Mesendoderm (in vitro differentiated cells): ENCODE results near the gene MEFV.
A peak's percentile ranks its signal among the peaks of the same experiment; 100 is the strongest.

Experiments
- DNase-seq: peaks from one replicate; pipeline ENCODE4 v3.0.0; 2013
- H2AK5ac ChIP-seq: 2 replicates; pipeline ENCODE4 v1.6.1; 2013; ENCODE audit warnings: low read length, inconsistent platforms
- H2BK120ac ChIP-seq: 2 replicates; pipeline ENCODE4 v1.6.1; 2013; ENCODE audit warnings: low read depth, mild to moderate bottlenecking, low read length, moderate library complexity, mixed read lengths
- H2BK15ac ChIP-seq: replicated peaks from 2 replicates; pipeline ENCODE4 v1.6.1; 2013; ENCODE audit warnings: low read depth, mild to moderate bottlenecking, moderate library complexity
- H2BK5ac ChIP-seq: 2 replicates; pipeline ENCODE4 v1.6.1; 2013; ENCODE audit warnings: low read length, inconsistent platforms
- H3K18ac ChIP-seq: 2 replicates; pipeline ENCODE4 v1.6.1; 2013; ENCODE audit warnings: mild to moderate bottlenecking, low read length, mixed read lengths
- H3K23ac ChIP-seq: one replicate; pipeline ENCODE4 v1.6.1; 2013; ENCODE audit warnings: low read length
- H3K27ac ChIP-seq: 2 replicates; pipeline ENCODE4 v1.5.1; 2013; ENCODE audit warnings: low read depth, mild to moderate bottlenecking, inconsistent platforms, low read length, moderate library complexity
- H3K27me3 ChIP-seq: 2 replicates; pipeline ENCODE4 v1.6.1; 2013; ENCODE audit warnings: low read length, control low read depth, mild to moderate bottlenecking, inconsistent platforms; ENCODE audit not compliant: insufficient read depth, poor library complexity
- H3K36me3 ChIP-seq: 2 replicates; pipeline ENCODE4 v1.6.1; 2013; ENCODE audit warnings: low read length, inconsistent platforms; ENCODE audit not compliant: control insufficient read depth, insufficient read depth
- H3K4ac ChIP-seq: one replicate; pipeline ENCODE4 v1.6.1; 2013; ENCODE audit warnings: low read depth, mild to moderate bottlenecking, low read length, moderate library complexity
- H3K4me1 ChIP-seq: 2 replicates; pipeline ENCODE4 v1.6.1; 2013; ENCODE audit warnings: low read depth, low read length, inconsistent platforms; ENCODE audit not compliant: control insufficient read depth
- H3K4me2 ChIP-seq: 2 replicates; pipeline ENCODE4 v1.6.1; 2013; ENCODE audit warnings: low read length
- H3K4me3 ChIP-seq: 2 replicates; pipeline ENCODE4 v1.5.1; 2013; ENCODE audit warnings: mild to moderate bottlenecking, low read length
- H3K56ac ChIP-seq: one replicate; pipeline ENCODE4 v1.6.1; 2013; ENCODE audit warnings: low read length
- H3K79me1 ChIP-seq: 2 replicates; pipeline ENCODE4 v1.6.1; 2013; ENCODE audit warnings: low read length, inconsistent platforms
- H3K79me2 ChIP-seq: 2 replicates; pipeline ENCODE4 v1.6.1; 2013; ENCODE audit warnings: mild to moderate bottlenecking, low read length; ENCODE audit not compliant: control insufficient read depth, insufficient read depth
- H3K9ac ChIP-seq: 2 replicates; pipeline ENCODE4 v1.6.1; 2013; ENCODE audit warnings: low read length, inconsistent platforms
- H4K5ac ChIP-seq: one replicate; pipeline ENCODE4 v1.6.1; 2013; ENCODE audit warnings: low read length
- H4K8ac ChIP-seq: one replicate; pipeline ENCODE4 v1.6.1; 2013; ENCODE audit warnings: low read depth, mild to moderate bottlenecking, control low read depth, low read length, moderate library complexity
- WGBS: extraction: QIAGEN DNeasy Blood & Tissue Kit; methylation state at CpG from one replicate; pipeline ENCODE4 v1.1.7; 2013; ENCODE audit warnings: low lambda C conversion rate, missing lambda C conversion rate; ENCODE audit not compliant: insufficient coverage; ENCODE audit errors: extremely low coverage; 5-methylcytosine and 5-hydroxymethylcytosine counted together

MEFV gene

DNA sequence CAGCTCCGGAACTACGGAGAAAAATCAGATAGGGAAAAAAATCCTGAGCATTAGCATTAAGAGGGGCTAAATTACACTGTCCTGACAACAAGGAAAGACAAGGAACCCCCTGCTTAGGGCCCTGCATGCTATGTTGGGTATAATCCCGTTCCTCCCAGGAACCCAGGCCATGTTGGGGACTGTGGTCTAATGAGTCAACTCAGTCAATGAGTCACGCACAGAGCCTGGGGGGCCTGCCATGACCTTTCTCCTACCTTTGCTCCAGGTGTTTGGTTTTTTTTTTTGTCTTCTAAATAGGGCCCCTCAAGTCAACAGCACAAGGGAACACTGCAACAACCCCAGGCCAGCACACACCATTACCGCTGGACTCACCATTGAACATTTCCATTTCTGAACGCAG, 12.6 kb downstream of the MEFV start:
- H3K36me3 ChIP-seq: no peaks in the 10 kb centered on the region
- H3K4me1 ChIP-seq: no peaks in the 10 kb centered on the region
- no peak overlapping the region for H3K4me3 ChIP-seq
- H3K56ac ChIP-seq: no peak overlapping the region
- H3K4me2 ChIP-seq: no peak overlapping the region
- H4K8ac ChIP-seq: no peak overlapping the region
- no CpG with 5 or more reads among the region's 6 CpGs for WGBS
- no peak overlapping the region for H2BK120ac ChIP-seq
- H3K27me3 ChIP-seq: no peaks in the 10 kb centered on the region
- no peak overlapping the region for H2BK15ac ChIP-seq
- H3K79me1 ChIP-seq: no peaks in the 10 kb centered on the region
- H3K9ac ChIP-seq: no peak overlapping the region
- no peak overlapping the region for H2AK5ac ChIP-seq
- H4K5ac ChIP-seq: no peak overlapping the region
- no peak overlapping the region for H3K4ac ChIP-seq
- H3K23ac ChIP-seq: no peak overlapping the region
- H3K18ac ChIP-seq: no peak overlapping the region
- H3K27ac ChIP-seq: no peak overlapping the region
- H3K79me2 ChIP-seq: no peaks in the 10 kb centered on the region
- no peak for DNase-seq
- no peak overlapping the region for H2BK5ac ChIP-seq

DNA sequence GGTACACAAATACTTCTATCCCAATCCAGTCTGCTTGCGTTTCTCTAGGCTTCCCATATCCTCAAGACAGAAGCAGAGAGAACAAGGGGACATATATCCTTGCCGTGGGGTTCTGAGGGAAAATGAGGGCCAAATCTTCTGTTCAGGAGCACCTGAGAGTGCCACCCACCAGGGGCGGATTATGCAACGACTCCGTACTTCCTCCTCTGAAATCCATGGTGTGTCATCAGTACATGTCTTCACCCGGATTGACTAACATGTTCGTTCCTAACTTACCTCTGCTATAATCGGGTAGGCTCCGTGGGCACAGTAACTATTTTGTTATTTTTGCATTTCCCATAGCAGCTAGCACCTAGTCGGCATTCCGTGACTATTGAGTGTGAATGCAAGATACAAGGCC, 13.7 kb downstream of the MEFV start:
- Histone ChIP-seq H2BK5ac (no peak overlapping the region), H2BK15ac (no peak overlapping the region), H3K27me3 (no peaks in the 10 kb centered on the region), H3K27ac (no peak overlapping the region), H3K23ac (no peak overlapping the region), H3K56ac (no peak overlapping the region), H3K4me2 (no peak overlapping the region), H3K36me3 (no peaks in the 10 kb centered on the region), H2BK120ac (no peak overlapping the region), H4K5ac (no peak overlapping the region), H3K18ac (no peak overlapping the region), H3K79me2 (no peaks in the 10 kb centered on the region), H3K9ac (no peak overlapping the region), H3K4me3 (no peak overlapping the region), H4K8ac (no peak overlapping the region), H3K4ac (no peak overlapping the region), H2AK5ac (no peak overlapping the region), H3K4me1 (no peaks in the 10 kb centered on the region), H3K79me1 (no peaks in the 10 kb centered on the region)
- no CpG with 5 or more reads among the region's 11 CpGs for WGBS
- no peak for DNase-seq

DNA sequence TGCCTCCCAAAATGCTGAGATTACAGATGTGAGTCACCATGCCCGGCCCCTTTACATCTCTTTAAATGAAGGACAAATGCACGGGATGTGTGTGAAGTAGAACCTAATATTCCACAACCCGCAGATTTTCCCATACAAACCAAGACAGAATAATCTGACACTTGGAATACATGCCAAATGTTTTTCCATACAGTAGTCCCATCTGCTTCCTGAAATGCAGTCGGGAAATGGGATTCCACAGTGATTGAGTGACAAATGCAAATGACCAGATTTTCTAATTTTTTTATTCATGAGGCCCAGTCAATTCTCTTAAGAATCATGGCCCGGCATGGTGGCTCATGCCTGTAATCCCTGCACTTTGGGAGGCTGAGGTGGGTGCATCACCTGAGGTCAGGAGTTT, 14.7 kb downstream of the MEFV start:
- H3K36me3 ChIP-seq: no peaks in the 10 kb centered on the region
- no peaks in the 10 kb centered on the region for H3K27me3 ChIP-seq
- H3K23ac ChIP-seq: no peak overlapping the region
- no peak overlapping the region for H3K4me3 ChIP-seq
- H2AK5ac ChIP-seq: no peak overlapping the region
- DNase-seq: no peak
- H3K4me1 ChIP-seq: no peaks in the 10 kb centered on the region
- no peak overlapping the region for H2BK5ac ChIP-seq
- no peak overlapping the region for H3K18ac ChIP-seq
- no peaks in the 10 kb centered on the region for H3K79me1 ChIP-seq
- H3K79me2 ChIP-seq: no peaks in the 10 kb centered on the region
- WGBS: no CpG with 5 or more reads among the region's 5 CpGs
- no peak overlapping the region for H3K27ac ChIP-seq
- no peak overlapping the region for H2BK15ac ChIP-seq
- H3K4me2 ChIP-seq: no peak overlapping the region
- no peak overlapping the region for H4K5ac ChIP-seq
- no peak overlapping the region for H3K56ac ChIP-seq
- H3K9ac ChIP-seq: no peak overlapping the region
- no peak overlapping the region for H4K8ac ChIP-seq
- H3K4ac ChIP-seq: no peak overlapping the region
- no peak overlapping the region for H2BK120ac ChIP-seq

DNA sequence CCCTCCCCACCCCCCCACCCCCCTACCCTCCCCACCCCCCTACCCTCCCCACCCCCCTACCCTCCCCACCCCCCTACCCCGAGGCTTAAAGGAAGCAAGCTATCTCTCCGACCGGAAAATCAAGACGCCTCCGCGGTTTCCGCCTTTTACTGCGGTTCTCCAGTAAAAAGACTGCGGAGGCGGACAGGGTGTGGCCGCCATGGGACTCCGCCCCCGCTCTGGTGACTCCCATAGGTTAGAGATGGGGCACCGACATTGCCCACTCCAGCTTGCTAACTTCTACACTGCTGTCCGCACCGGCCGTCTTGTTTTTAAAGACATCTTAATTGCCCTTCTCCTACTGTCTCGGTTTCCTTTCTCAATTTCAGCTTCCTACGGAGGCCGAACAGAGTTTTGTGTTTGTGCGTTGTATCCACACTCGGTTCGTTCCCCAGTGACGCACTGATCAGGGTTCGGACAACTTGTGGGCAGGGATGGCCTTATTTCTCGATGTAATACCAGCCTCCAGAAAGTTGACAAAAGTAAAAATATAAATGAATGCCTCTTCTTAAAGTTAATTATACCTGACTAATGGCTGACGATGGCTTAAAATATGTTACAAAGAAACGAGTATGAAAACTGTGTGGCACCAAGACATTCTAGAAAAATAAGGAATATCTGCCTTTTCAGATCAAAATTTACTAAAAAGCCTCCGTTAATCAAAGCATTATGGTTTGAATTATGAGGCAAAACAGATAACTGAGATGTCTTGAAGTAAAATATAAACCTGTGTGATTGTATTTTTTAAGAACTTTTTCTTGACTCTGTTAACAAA, 20.4 kb downstream of the MEFV start:
- WGBS: no CpG with 5 or more reads among the region's 29 CpGs
- no peak overlapping the region for H2BK15ac ChIP-seq
- no peak overlapping the region for H2BK5ac ChIP-seq
- H3K27ac ChIP-seq: no peak overlapping the region
- H3K18ac ChIP-seq: no peak overlapping the region
- no peak overlapping the region for H3K23ac ChIP-seq
- no peaks in the 10 kb centered on the region for H3K36me3 ChIP-seq
- no peak overlapping the region for H3K9ac ChIP-seq
- peaks cover 2% of the 10 kb centered on the region for H3K79me1 ChIP-seq
- no peak overlapping the region for H4K8ac ChIP-seq
- no peak overlapping the region for H4K5ac ChIP-seq
- H3K4me1 ChIP-seq: no peaks in the 10 kb centered on the region
- no peak overlapping the region for H3K56ac ChIP-seq
- no peak overlapping the region for H3K4me2 ChIP-seq
- H3K79me2 ChIP-seq: no peaks in the 10 kb centered on the region
- H2BK120ac ChIP-seq: no peak overlapping the region
- DNase-seq: peak; percentile 42
- H3K4ac ChIP-seq: no peak overlapping the region
- H3K4me3 ChIP-seq: no peak overlapping the region
- H2AK5ac ChIP-seq: no peak overlapping the region
- no peaks in the 10 kb centered on the region for H3K27me3 ChIP-seq

- Histone ChIP-seq H4K5ac (no peak within 1 kb of the TSS), H3K9ac (peak within 1 kb of the TSS; percentile 93), H3K79me2 (no peaks in the 10 kb centered on the region), H3K56ac (peak within 1 kb of the TSS; percentile 95), H2BK5ac (peak within 1 kb of the TSS; percentile 95), H3K4me2 (peak within 1 kb of the TSS; percentile 98), H3K4ac (no peak within 1 kb of the TSS), H4K8ac (no peak within 1 kb of the TSS), H3K27ac (peak within 1 kb of the TSS; percentile 48), H3K18ac (peak within 1 kb of the TSS; percentile 68), H3K4me3 (peak within 1 kb of the TSS; percentile 91), H2BK120ac (no peak within 1 kb of the TSS), H2BK15ac (no peak within 1 kb of the TSS), H3K23ac (peak within 1 kb of the TSS; percentile 85), H3K27me3 (no peaks in the 10 kb centered on the region), H3K36me3 (no peaks in the 10 kb centered on the region), H2AK5ac (no peak within 1 kb of the TSS), H3K4me1 (no peaks in the 10 kb centered on the region), H3K79me1 (peaks cover 2% of the 10 kb centered on the region)
- no CpG with 5 or more reads among the region's 59 CpGs for WGBS
- peak; percentile 98 for DNase-seq
Observed at GRCh38 chr16:3234857-3235561, 21.4 kb downstream of the MEFV start, which contains the start of gene ZNF200. TSS of gene ZNF200 (minus strand) at chr16:3235158. CDS start at chr16:3233755, 1,403 bp downstream.
